Femur (tissue), 1 donor: ENCODE measurements around the gene WDR33.

Experiments used
- DNase-seq: peaks from one replicate; pipeline ENCODE4 v3.0.0-alpha.2; 2017

WDR33 gene

DNA sequence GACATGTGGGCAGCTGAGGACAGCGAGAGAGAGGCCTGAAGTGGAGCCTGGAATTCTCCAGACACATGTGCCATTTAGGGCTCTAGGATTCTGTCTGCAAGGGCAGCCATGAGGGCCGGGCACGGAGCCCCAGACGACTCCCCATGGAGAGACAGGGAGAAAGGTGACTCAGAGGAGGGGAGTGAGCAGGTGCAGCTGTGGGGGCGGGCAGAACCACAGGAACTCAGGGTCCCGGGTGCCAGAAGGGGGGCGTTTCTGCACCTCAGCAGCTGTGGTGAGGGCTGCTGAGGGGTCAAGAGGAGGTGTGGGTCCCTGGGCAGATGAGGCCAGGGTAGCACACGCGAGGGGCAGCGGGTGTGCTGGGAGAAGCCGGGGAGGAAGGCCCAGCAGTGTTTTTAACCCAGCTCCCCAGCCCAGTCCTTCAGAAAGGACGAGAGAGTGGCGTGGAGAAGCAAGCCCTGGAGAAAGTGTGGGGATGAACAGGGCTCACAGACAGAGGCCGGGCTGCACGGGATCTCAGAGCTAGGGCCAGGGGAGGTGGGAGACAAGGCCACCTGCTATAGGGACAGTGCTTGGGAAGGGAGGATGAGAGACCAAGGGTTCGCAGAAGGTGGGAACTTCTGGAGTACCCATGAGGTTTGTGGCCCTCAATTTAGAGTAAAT, 157.4 kb downstream of the WDR33 start:
- no peak for DNase-seq

DNA sequence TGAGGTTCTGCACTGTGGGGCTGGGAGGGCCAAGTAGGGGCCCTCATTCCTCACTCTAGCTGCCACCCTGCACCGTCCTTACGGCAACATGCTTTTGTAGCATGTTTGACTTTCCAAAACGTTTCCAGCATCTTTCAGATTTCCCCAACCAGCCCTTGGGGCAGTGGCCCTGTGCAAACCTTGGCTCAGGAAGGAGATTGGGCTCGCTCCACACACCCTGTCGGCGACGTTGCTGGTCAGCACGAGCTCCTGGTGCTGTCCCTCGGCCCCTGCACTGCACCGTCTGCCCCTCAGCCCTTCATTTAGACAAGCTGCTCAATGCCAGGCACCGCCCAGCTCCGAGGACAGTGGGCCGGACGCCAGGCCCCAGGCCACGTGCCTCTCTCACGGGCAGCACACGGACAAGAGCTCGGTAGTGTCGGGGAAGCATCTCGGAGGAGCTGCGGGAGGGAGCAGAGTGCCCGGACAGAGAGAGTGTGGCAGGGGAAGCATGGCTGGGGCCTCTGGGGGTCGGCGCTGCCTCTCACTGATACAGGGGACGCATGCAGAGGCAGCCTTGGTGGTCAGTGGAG, 158.1 kb downstream of the WDR33 start:
- DNase-seq: no peak

GRCh38 chr2:127651971-127652550, 158.9 kb downstream of the WDR33 start:
- peak; percentile 77 for DNase-seq

DNA sequence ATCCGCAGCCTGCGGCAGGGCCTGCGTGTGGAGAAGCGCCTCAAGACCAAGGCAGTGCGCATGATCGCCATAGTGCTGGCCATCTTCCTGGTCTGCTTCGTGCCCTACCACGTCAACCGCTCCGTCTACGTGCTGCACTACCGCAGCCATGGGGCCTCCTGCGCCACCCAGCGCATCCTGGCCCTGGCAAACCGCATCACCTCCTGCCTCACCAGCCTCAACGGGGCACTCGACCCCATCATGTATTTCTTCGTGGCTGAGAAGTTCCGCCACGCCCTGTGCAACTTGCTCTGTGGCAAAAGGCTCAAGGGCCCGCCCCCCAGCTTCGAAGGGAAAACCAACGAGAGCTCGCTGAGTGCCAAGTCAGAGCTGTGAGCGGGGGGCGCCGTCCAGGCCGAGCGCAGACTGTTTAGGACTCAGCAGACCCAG, 159.6 kb downstream of the WDR33 start:
- no peak for DNase-seq
